Measurements from ENCODE around the gene PCDHAC2. TPM values are rescaled to one million over a fixed set of nuclear protein-coding genes. Genes with fewer than 3 reads are reported as not detected.

The PCDHAC2 gene
- total and polyA plus RNA-seq, 9 of the 15 experiments (the other 6 are each of a cell fraction or from before 2014, with no cell fraction given): 0.03 TPM; not detected in 8

DNA sequence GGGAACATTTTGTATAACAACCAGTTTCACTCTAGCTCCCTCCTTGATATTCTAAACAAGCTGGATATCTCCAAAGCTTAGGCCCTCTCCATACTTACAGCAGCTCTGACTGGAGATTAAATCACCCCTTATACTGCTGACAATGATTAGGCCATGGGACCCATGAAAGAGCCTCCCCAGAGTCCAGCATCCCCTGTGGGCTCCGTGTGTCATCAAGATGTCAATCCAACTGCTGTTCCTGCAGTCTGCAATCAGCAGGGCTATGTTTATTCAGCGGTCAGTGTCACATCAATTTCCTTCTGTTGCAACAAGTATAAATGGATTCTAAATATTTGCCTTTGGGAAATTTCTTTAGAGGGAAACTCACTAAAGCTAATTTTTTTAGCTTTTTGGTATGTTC, 26.6 kb downstream of the PCDHAC2 start (continued):
- no peak for TF ChIP-seq ZZZ3 (IDR thresholded peaks at IDR 0.05)
- no peak for TF ChIP-seq ZNF384 (IDR thresholded peaks at IDR 0.05; ENCODE audit: low read depth, low read length)
- TF ChIP-seq EWSR1 (IDR thresholded peaks at IDR 0.05; ENCODE audit: borderline replicate concordance, low read depth, partially characterized antibody): no peak
- no peak for TF ChIP-seq NCOA1 (IDR thresholded peaks at IDR 0.05; ENCODE audit: low read depth)
- TF ChIP-seq BRCA1 (IDR thresholded peaks at IDR 0.05): no peak
- no peak for TF ChIP-seq BRCA1 (CRISPR knock-in tag; IDR thresholded peaks at IDR 0.05)
- no peak for TF ChIP-seq SLC30A9 (CRISPR knock-in tag; IDR thresholded peaks at IDR 0.05)
- no peak for TF ChIP-seq GATAD2A (IDR thresholded peaks at IDR 0.05)
- TF ChIP-seq HDGF (IDR thresholded peaks at IDR 0.05): no peak
- no peak for TF ChIP-seq NCOA2 (IDR thresholded peaks at IDR 0.05; ENCODE audit: partially characterized antibody in 2 of 2)
- TF ChIP-seq, protein P1, sequence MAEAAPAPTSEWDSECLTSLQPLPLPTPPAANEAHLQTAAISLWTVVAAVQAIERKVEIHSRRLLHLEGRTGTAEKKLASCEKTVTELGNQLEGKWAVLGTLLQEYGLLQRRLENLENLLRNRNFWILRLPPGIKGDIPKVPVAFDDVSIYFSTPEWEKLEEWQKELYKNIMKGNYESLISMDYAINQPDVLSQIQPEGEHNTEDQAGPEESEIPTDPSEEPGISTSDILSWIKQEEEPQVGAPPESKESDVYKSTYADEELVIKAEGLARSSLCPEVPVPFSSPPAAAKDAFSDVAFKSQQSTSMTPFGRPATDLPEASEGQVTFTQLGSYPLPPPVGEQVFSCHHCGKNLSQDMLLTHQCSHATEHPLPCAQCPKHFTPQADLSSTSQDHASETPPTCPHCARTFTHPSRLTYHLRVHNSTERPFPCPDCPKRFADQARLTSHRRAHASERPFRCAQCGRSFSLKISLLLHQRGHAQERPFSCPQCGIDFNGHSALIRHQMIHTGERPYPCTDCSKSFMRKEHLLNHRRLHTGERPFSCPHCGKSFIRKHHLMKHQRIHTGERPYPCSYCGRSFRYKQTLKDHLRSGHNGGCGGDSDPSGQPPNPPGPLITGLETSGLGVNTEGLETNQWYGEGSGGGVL (CRISPR knock-in tag; IDR thresholded peaks at IDR 0.05): no peak
- no peak for TF ChIP-seq KLF16 (IDR thresholded peaks at IDR 0.05)
- TF ChIP-seq SUPT5H (IDR thresholded peaks at IDR 0.05): no peak

DNA sequence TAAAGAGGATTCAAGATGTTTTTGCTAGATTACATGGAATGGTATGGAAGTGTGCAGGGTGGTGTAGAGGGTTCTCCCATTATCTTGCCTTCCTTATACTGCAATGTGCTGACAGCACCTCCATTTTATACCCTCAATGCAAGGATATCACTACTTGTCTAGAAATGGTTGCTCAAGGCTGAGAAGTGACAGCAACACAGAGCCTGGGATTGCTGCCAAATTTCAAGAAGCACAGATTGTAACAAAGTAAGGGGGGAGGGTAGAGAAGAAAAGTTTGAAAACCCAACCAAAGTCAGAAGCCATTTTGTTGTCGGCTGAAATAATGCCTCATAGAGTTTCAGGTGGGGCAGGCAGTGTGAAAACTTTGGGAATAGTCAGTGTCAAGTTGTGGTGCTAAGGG, 29.8 kb downstream of the PCDHAC2 start:
- in situ Hi-C loops (cut with MboI): no loop called here
- ChIA-PET POLR2A (no interaction called here), CTCF (ENCODE audit: low intra/inter-chr PET ratio) (no interaction called here)
- TF ChIP-seq ZNF24 (IDR thresholded peaks at IDR 0.05) (no peak), NR2C1 (IDR thresholded peaks at IDR 0.05) (no peak), NR2C1 (tag; IDR thresholded peaks at IDR 0.05) (no peak), ZNF444 (CRISPR knock-in tag; IDR thresholded peaks at IDR 0.05) (no peak), ZNF431 (CRISPR knock-in tag; IDR thresholded peaks at IDR 0.05) (no peak), POLR3G (IDR thresholded peaks at IDR 0.05; ENCODE audit: extremely low read depth, insufficient read length, insufficient replicate concordance) (no peak), SMARCA5 (IDR thresholded peaks at IDR 0.05) (no peak), RBM34 (IDR thresholded peaks at IDR 0.05; ENCODE audit: borderline replicate concordance, insufficient read depth, low read length) (no peak)
- TF ChIP-seq, protein P2, sequence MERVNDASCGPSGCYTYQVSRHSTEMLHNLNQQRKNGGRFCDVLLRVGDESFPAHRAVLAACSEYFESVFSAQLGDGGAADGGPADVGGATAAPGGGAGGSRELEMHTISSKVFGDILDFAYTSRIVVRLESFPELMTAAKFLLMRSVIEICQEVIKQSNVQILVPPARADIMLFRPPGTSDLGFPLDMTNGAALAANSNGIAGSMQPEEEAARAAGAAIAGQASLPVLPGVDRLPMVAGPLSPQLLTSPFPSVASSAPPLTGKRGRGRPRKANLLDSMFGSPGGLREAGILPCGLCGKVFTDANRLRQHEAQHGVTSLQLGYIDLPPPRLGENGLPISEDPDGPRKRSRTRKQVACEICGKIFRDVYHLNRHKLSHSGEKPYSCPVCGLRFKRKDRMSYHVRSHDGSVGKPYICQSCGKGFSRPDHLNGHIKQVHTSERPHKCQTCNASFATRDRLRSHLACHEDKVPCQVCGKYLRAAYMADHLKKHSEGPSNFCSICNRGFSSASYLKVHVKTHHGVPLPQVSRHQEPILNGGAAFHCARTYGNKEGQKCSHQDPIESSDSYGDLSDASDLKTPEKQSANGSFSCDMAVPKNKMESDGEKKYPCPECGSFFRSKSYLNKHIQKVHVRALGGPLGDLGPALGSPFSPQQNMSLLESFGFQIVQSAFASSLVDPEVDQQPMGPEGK (CRISPR knock-in tag; IDR thresholded peaks at IDR 0.05; ENCODE audit: borderline replicate concordance): no peak
- TF ChIP-seq, protein P3, sequence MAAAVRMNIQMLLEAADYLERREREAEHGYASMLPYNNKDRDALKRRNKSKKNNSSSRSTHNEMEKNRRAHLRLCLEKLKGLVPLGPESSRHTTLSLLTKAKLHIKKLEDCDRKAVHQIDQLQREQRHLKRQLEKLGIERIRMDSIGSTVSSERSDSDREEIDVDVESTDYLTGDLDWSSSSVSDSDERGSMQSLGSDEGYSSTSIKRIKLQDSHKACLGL (CRISPR knock-in tag; IDR thresholded peaks at IDR 0.05; ENCODE audit: borderline replicate concordance, poor library complexity, severe bottlenecking): no peak

More for the DNA sequence above, 29.8 kb downstream of the PCDHAC2 start:
- H3K4me1 ChIP-seq (replicated peaks in 1 of 2; ENCODE audit: control insufficient read depth in 2 of 2, insufficient read depth in 2 of 2, low read length in 2 of 2): no peaks in the 10 kb centered on the region
- H3K27ac ChIP-seq (ENCODE audit: extremely low read depth, low read depth, low read length): no peak overlapping the region
- H3K9me3 ChIP-seq (replicated peaks; ENCODE audit: control insufficient read depth, insufficient read depth, low read depth, low read length): no peaks in the 10 kb centered on the region
- no peaks in the 10 kb centered on the region for H3K36me3 ChIP-seq (ENCODE audit: control insufficient read depth, insufficient read depth, low read length)
- H3K79me2 ChIP-seq (ENCODE audit: control insufficient read depth, insufficient read depth, low read length): no peaks in the 10 kb centered on the region
- no peak for FAIRE-seq
- H3K4me2 ChIP-seq (ENCODE audit: insufficient read depth, low read length): no peak overlapping the region
- H3K4me3 ChIP-seq: no peak overlapping the region
- H3K27me3 ChIP-seq (ENCODE audit: control insufficient read depth in 2 of 2, insufficient read depth in 2 of 2, low read length in 2 of 2): no peaks in the 10 kb centered on the region
- no peak for DNase-seq (ENCODE audit: extremely low read depth in 1 of 4, low spot score in 3 of 4)
- no peaks in the 10 kb centered on the region for H4K20me1 ChIP-seq (replicated peaks; ENCODE audit: control insufficient read depth, insufficient read depth, low read length)
- WGBS (ENCODE audit: insufficient coverage, low coverage, missing lambda C conversion rate): 0% methylated on average over 1 of the region's 1 CpG
- H3K9ac ChIP-seq (ENCODE audit: insufficient read depth in 1 of 2, low read depth in 2 of 2, low read length in 2 of 2): no peak overlapping the region
- no TSS peak for BruUV-seq (replicated peaks)
- H2AFZ ChIP-seq (ENCODE audit: low read depth, low read length): no peak overlapping the region
- H3K9me1 ChIP-seq (ENCODE audit: control insufficient read depth, insufficient read depth, low read length): no peaks in the 10 kb centered on the region
- intact Hi-C loops (cut with micrococcal nuclease): no loop called here
- ATAC-seq: no peak

All from K562 (cell line).